Immature natural killer cell (primary cell): ENCODE measurements around the gene FOXI1. TPM values are rescaled to one million over a fixed set of nuclear protein-coding genes. Genes with fewer than 3 reads are reported as not detected.

Experiments used
- DNase-seq, 3 donors: peaks; one replicate each; pipeline ENCODE4 v3.0.0; 2022; ENCODE audit warnings: mixed read lengths in 1 of 3
- H3K27ac Mint-ChIP-seq, 6 donors: one replicate each; pipeline ENCODE4 v1.8.0; 2020; ENCODE audit warnings: mixed read lengths in 6 of 6, mild to moderate bottlenecking in 5 of 6, inconsistent platforms in 4 of 6, moderate library complexity in 3 of 6
- H3K27me3 Mint-ChIP-seq, 3 donors: one replicate each; pipeline ENCODE4 v1.8.0; 2020 to 2021; ENCODE audit warnings: low read depth in 3 of 3, mild to moderate bottlenecking in 3 of 3, mixed read lengths in 3 of 3, moderate library complexity in 3 of 3, inconsistent platforms in 1 of 3
- H3K36me3 Mint-ChIP-seq, 3 donors: one replicate each; pipeline ENCODE4 v1.8.0; 2020; ENCODE audit warnings: mixed read lengths in 3 of 3, inconsistent platforms in 2 of 3, mild to moderate bottlenecking in 2 of 3
- H3K4me1 Mint-ChIP-seq, 2 donors: one replicate each; pipeline ENCODE4 v1.8.0; 2020; ENCODE audit warnings: inconsistent platforms in 2 of 2, mild to moderate bottlenecking in 2 of 2, mixed read lengths in 2 of 2, moderate library complexity in 1 of 2
- H3K4me3 Mint-ChIP-seq, 5 donors: one replicate each; pipeline ENCODE4 v1.8.0; 2020; ENCODE audit warnings: mild to moderate bottlenecking in 5 of 5, mixed read lengths in 5 of 5, inconsistent platforms in 3 of 5, moderate library complexity in 3 of 5
- H3K9me3 Mint-ChIP-seq, 6 donors: one replicate each; pipeline ENCODE4 v1.8.0; 2020; ENCODE audit warnings: mild to moderate bottlenecking in 6 of 6, mixed read lengths in 6 of 6, inconsistent platforms in 4 of 6, moderate library complexity in 3 of 6
- polyA plus RNA-seq, 3 donors: library from polyadenylated mRNA; unstranded; fragments of 300-500 nt; fragmentation: Illumina TruSeq; gene quantifications; one replicate each; pipeline ENCODE4 v1.2.3, GENCODE V29; 2021

Gene FOXI1
- polyA plus RNA-seq, 3 donors from 2014 or later = not detected

DNA sequence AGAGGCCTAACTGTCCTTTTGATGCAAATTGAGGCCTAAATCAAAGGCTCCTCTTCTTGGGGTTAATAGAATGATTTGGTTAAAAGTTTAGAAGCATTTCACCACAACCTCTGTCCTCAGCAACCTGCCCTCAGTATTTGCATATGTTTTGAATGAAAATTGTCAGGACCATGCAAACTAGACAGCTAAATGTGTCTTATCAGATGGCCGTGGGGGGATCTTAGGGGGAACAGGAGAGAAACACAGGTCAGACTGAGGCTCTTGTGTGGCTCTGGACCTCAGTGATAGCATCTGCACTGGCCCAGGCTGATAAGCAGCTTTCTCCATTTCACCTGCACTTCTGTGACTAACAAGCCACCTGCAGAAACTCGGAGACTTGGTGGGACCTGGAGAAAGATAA lies 49.0 kb downstream of the FOXI1 start:
- Mint-ChIP-seq H3K36me3 (no peaks in the 10 kb centered on the region), H3K27ac (no peak overlapping the region), H3K4me1 (no peaks in the 10 kb centered on the region), H3K4me3 (no peak overlapping the region), H3K27me3 (peaks cover 0 to 6% (median 4%) of the 10 kb centered on the region in 3 donors), H3K9me3 (no peaks in the 10 kb centered on the region)
- DNase-seq = no peak

DNA sequence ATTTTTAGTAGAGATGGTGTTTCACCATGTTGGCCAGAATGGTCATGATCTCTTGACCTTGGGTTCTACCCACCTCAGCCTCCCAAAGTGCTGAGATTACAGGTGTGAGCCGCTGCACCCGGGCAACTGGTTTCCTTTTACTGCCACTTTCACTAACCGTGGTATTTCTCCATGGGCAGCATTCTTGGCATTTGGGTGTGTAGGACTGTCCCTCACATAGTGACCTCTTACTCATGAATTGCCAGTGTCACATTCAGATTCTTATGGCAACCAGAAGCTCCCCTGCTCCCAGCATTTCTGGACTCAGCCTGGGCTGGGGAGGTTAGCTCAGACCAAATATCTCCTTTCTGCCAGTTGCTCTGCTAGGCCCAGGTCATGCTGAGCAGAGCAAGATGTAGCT lies 50.1 kb downstream of the FOXI1 start:
- Mint-ChIP-seq H3K36me3 (no peaks in the 10 kb centered on the region), H3K4me1 (no peaks in the 10 kb centered on the region), H3K9me3 (no peaks in the 10 kb centered on the region), H3K27ac (no peak overlapping the region), H3K27me3 (peaks cover 0 to 6% (median 3%) of the 10 kb centered on the region in 3 donors), H3K4me3 (no peak overlapping the region)
- DNase-seq = no peak

- Mint-ChIP-seq H3K27ac (no peak overlapping the region), H3K4me3 (no peak overlapping the region), H3K4me1 (no peaks in the 10 kb centered on the region), H3K36me3 (no peaks in the 10 kb centered on the region), H3K27me3 (no peaks in the 10 kb centered on the region), H3K9me3 (no peaks in the 10 kb centered on the region)
- no peak for DNase-seq
Observed at GRCh38 chr5:170159101-170159698, 53.5 kb downstream of the FOXI1 start.

Other genes starting within 250 kb of the FOXI1 start
- gene INSYN2B, start 125.4 kb upstream of the FOXI1 start, polyA plus RNA-seq = under 1 TPM in 1 of 3 donors, not detected in 2; 0.40 TPM
- gene C5orf58, start 127.1 kb downstream of the FOXI1 start, polyA plus RNA-seq = 1 to 10 TPM in 1 of 3 donors, under 1 TPM in 1, not detected in 1; 0.23 to 1.9 TPM
- gene LCP2, start 191.9 kb downstream of the FOXI1 start, polyA plus RNA-seq = 100 to 1,000 TPM in 1 of 3 donors, 10 to 100 TPM in 2; 87.1 to 276 (median 99.3) TPM